GM12878 (cell line): ENCODE results near the gene APOLD1. TPM values are rescaled to one million over a fixed set of nuclear protein-coding genes. Genes with fewer than 3 reads are reported as not detected.
A peak's percentile ranks its signal among the peaks of the same experiment; 100 is the strongest.
"Not testable (repeated sequence)": the region's sequence is repeated elsewhere in the genome, so short reads cannot be mapped to it uniquely, and the experiment has no call there.

Source experiments
- ATAC-seq: fragments of 200-7000 bp; cut with Tn5 transposase; 3 replicates; pipeline ENCODE4 v1.9.1; 2020; ENCODE audit warnings: mild to moderate bottlenecking, moderate library complexity
- BruUV-seq: library from RNA; stranded (reverse); fragments of 400-500 nt; replicated peaks from 2 replicates; lab custom pipeline; 2021; lab: Mats Ljungman, UMichigan
- CTCF ChIA-PET: fragments of 300-600 bp; sonication (Branson Sonifier 250); formaldehyde crosslinking; extraction: SDS; loops from one replicate; lab custom pipeline; 2021; ENCODE audit warnings: inconsistent platforms; lab: Yijun Ruan, JAX
- POLR2A ChIA-PET: fragments of 350-600 bp; formaldehyde crosslinking; extraction: SDS; loops from one replicate; lab custom pipeline; 2021; ENCODE audit warnings: inconsistent platforms; lab: Charles Lee
- RAD21 ChIA-PET: fragments of 300-600 bp; sonication (Branson Sonifier 250); formaldehyde crosslinking; loops from one replicate; lab custom pipeline; 2023; ENCODE audit warnings: antibody characterized with exemption; ENCODE audit not compliant: unreplicated experiment; lab: Charles Lee
- SMC1A ChIA-PET: fragments of 300-600 bp; sonication (Branson Sonifier 250); formaldehyde crosslinking; loops from one replicate; lab custom pipeline; 2023; ENCODE audit not compliant: unreplicated experiment, uncharacterized antibody; lab: Charles Lee
- DNase-seq: peaks from one replicate; pipeline ENCODE4 v3.0.0-alpha.2; 2011; ENCODE audit warnings: low read depth, low spot score
- FAIRE-seq: peaks from 3 replicates; lab custom pipeline; 2011; peaks lifted over from hg19 to GRCh38; lab: Jason Lieb, UNC
- H2AFZ ChIP-seq: 2 replicates; pipeline ENCODE4 v1.6.0; 2011; ENCODE audit warnings: low read depth, low read length, control low read depth; ENCODE audit not compliant: control insufficient read depth
- H3K27ac ChIP-seq: 2 replicates; pipeline ENCODE4 v1.5.1; 2011; ENCODE audit warnings: control low read depth; ENCODE audit not compliant: control insufficient read depth, insufficient read depth
- H3K27me3 ChIP-seq, 2 experiments: replicated peaks in 1 of 2; 2 replicates each; pipeline versions ENCODE4 v1.6.0 to v1.6.1; 2011; ENCODE audit warnings: low read length in 1 of 2; ENCODE audit not compliant: control insufficient read depth in 2 of 2, insufficient read depth in 2 of 2
- H3K36me3 ChIP-seq, 2 experiments: 2 replicates each; pipeline ENCODE4 v1.5.1; 2011; ENCODE audit warnings: low read length in 1 of 2; ENCODE audit not compliant: control insufficient read depth in 2 of 2, insufficient read depth in 2 of 2
- H3K4me1 ChIP-seq: 2 replicates; pipeline ENCODE4 v1.6.1; 2011; ENCODE audit warnings: mild to moderate bottlenecking, low read length, moderate library complexity, mixed read lengths; ENCODE audit not compliant: control insufficient read depth, insufficient read depth
- H3K4me2 ChIP-seq: 2 replicates; pipeline ENCODE4 v1.6.0; 2011; ENCODE audit warnings: control low read depth; ENCODE audit not compliant: control insufficient read depth, insufficient read depth
- H3K4me3 ChIP-seq: fragments of 200-600 bp; sonication (generic); 2 replicates; pipeline ENCODE4 v1.5.1; 2016
- H3K79me2 ChIP-seq: 2 replicates; pipeline ENCODE4 v1.6.0; 2011; ENCODE audit warnings: low read length; ENCODE audit not compliant: control insufficient read depth, insufficient read depth
- H3K9ac ChIP-seq: 2 replicates; pipeline ENCODE4 v1.8.0; 2011; ENCODE audit warnings: low read length, control low read depth, mixed read lengths; ENCODE audit not compliant: control insufficient read depth, insufficient read depth
- H3K9me3 ChIP-seq: replicated peaks from 3 replicates; pipeline ENCODE4 v1.5.1; 2011; ENCODE audit warnings: mild to moderate bottlenecking, low read length; ENCODE audit not compliant: control insufficient read depth, insufficient read depth
- H4K20me1 ChIP-seq: 2 replicates; pipeline ENCODE4 v1.6.0; 2011; ENCODE audit not compliant: control insufficient read depth, insufficient read depth
- CREB1 ChIP-seq: IDR thresholded peaks from 2 replicates; pipeline ENCODE4 v1.6.1; 2012; ENCODE audit warnings: low read depth, mild to moderate bottlenecking, inconsistent platforms
- CREM ChIP-seq: IDR thresholded peaks from 2 replicates; pipeline ENCODE4 v1.6.1; 2014; ENCODE audit warnings: antibody characterized with exemption, low read depth
- EED ChIP-seq: sonication (generic); IDR thresholded peaks from 2 replicates; pipeline ENCODE4 v1.6.1; 2016; ENCODE audit warnings: antibody characterized with exemption, low read depth
- IRF4 ChIP-seq: IDR thresholded peaks from 2 replicates; pipeline ENCODE4 v1.6.1; 2011; ENCODE audit warnings: low read depth, low read length
- JUNB ChIP-seq: IDR thresholded peaks from 2 replicates; pipeline ENCODE4 v1.6.1; 2016; ENCODE audit warnings: antibody characterized with exemption, mild to moderate bottlenecking
- SPI1 ChIP-seq: IDR thresholded peaks from 2 replicates; pipeline ENCODE4 v1.6.1; 2011; ENCODE audit warnings: low read depth, mild to moderate bottlenecking, low read length, moderate library complexity, borderline replicate concordance; ENCODE audit not compliant: insufficient read depth
- ZNF384 ChIP-seq: IDR thresholded peaks from 2 replicates; pipeline ENCODE4 v1.6.1; 2012; ENCODE audit warnings: low read depth, mild to moderate bottlenecking, low read length, improper control_type of control experiment, borderline replicate concordance
- WGBS: methylation state at CpG from one replicate; pipeline ENCODE4 v1.1.6; 2016; ENCODE audit warnings: low lambda C conversion rate; ENCODE audit not compliant: insufficient replicate concordance, insufficient coverage; ENCODE audit errors: missing lambda C conversion rate; 5-methylcytosine and 5-hydroxymethylcytosine counted together
- in situ Hi-C: fragments of 300-500 bp; cut with MboI; formaldehyde crosslinking; loops from 9 replicates; pipeline ENCODE4 v1.14.3; 2018; ENCODE audit warnings: mixed read lengths
- intact Hi-C: fragments of 100-400 bp; cut with micrococcal nuclease; formaldehyde crosslinking; loops from one replicate; pipeline ENCODE4 v1.14.2; 2022; ENCODE audit not compliant: unreplicated experiment
- polyA plus RNA-seq, 11 experiments: library from polyadenylated mRNA; depleted of rRNA in 4 of 11; unstranded in 6 of 11; stranded (reverse) in 5 of 11; fragments of >200 nt; fragmentation: Nextera tagmentation in 4 of 11; fragmentation: Illumina TruSeq in 1 of 11; extraction: Ambion mirVana in 4 of 11; extraction: Trizol in 1 of 11; gene quantifications; 1 replicate in 1 of 11; 2 replicates in 10 of 11; pipeline versions ENCODE4 v1.2.1 to v1.2.3, GENCODE V29; 2011 to 2016; ENCODE audit warnings: inconsistent platforms in 2 of 11, missing spikeins in 2 of 11, low read depth in 1 of 11
- total RNA-seq, 4 experiments: library from RNA; depleted of rRNA in 3 of 4; stranded (reverse); fragments of >200 nt in 3 of 4; fragmentation: Illumina TruSeq in 1 of 4; extraction: Trizol in 1 of 4; gene quantifications; 2 replicates each; pipeline versions ENCODE4 v1.2.1 to v1.2.3, GENCODE V29; 2013 to 2021

The APOLD1 gene
- total and polyA plus RNA-seq, 10 of the 15 experiments (the other 5 are each of a cell fraction or from before 2014, with no cell fraction given): 1.1 to 8.9 (median 4.2) TPM

DNA sequence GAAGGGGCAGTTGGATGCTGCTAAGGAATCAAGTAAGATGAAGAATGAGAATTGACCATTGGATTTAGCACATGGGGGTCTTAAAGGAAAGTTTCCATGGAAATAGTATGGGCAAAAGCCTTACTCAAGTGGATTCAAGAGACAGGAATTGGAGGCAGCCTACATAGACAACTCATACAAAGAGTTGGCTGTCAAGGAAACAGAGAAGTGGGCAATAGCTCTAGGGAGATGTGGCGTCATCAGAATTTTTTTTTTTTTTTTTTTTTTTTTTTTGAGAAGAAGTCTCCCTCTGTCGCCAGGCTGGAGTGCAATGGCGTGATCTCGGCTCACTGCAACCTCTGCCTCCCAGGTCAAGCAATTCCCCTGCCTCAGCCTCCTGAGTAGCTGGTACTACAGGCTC lies 16.2 kb downstream of the APOLD1 start:
- H2AFZ ChIP-seq, H3K4me3 ChIP-seq, H3K27ac ChIP-seq, H3K9me3 ChIP-seq, RAD21 ChIA-PET, H4K20me1 ChIP-seq, H3K36me3 ChIP-seq, POLR2A ChIA-PET, ATAC-seq, H3K4me2 ChIP-seq, H3K27me3 ChIP-seq, FAIRE-seq, H3K79me2 ChIP-seq, BruUV-seq, DNase-seq, H3K9ac ChIP-seq: not testable (repeated sequence)
- ChIA-PET SMC1A (interaction anchor here (1.0 kb wide), 1 partner anchor 12 kb away, joined by 3 read pairs; no protein-coding TSS in a partner anchor), CTCF (interaction anchor here (0.6 kb wide), 1 partner anchor 333 kb away, joined by 3 read pairs; no protein-coding TSS in a partner anchor)
- in situ Hi-C loops: loop anchor here (25.0 kb wide), 1 partner anchor 1986 kb away; no protein-coding TSS in a partner anchor
- TF ChIP-seq ZNF384: peak; percentile 35; the same call in 1 of the 2 replicates
- peak; percentile 69 for TF ChIP-seq JUNB
- peak; percentile 36; the same call in 1 of the 2 replicates for TF ChIP-seq CREM
- peak; percentile 42; the same call in 1 of the 2 replicates for TF ChIP-seq EED
- peak; percentile 56; the same call in 1 of the 2 replicates for TF ChIP-seq SPI1
- 0 out of 2 replicates have a peak, but pooled peaks have one; percentile 15 for TF ChIP-seq IRF4
- peak; percentile 34; the same call in 1 of the 2 replicates for TF ChIP-seq CREB1
- TF ChIP-seq, all 136 proteins: peak for 7; not testable (repeated sequence) for 129
- intact Hi-C loops: not testable (repeated sequence)
- H3K4me1 ChIP-seq: peaks cover 20% of the 10 kb centered on the region
- WGBS: 64% methylated on average over 4 of the region's 4 CpGs
